Measurements from ENCODE around the gene NCKAP5. TPM values are rescaled to one million over a fixed set of nuclear protein-coding genes. Genes with fewer than 3 reads are reported as not detected.

NCKAP5 gene
- total RNA-seq, 2 experiments from 2014 or later = not detected

DNA sequence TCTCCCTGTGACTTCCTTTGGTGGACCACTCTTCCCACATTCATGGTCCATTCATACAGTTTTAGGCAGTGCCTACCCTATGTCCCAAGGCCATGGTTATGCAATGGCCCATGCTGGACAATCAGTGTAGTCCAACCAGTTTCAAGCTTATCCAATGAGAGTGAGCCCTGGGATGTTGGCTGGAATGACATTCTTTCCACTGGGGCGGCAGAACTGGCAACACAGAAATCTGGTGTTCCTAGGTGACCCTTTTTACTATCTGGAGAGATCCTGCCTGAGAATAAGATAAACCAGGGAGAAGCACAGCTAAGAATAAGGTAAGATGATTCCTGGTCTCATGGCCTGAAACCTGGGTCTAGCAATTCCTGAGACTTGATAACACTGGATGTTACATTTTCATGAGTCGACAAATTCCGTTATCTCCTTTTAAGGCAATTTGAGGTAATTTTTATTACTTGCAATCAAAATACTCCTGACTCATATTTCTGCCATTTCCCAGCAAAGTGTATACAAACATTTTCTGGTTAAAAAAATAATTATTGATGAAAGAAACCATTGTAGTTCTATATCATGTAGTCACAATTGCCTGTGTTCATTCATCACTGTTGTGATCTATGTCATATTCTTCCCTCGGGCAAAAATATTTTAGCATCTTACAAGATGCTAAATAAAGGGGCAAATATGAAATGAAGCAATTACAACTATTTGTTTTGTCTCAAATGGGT, 626.8 kb downstream of the NCKAP5 start:
- CTCF ChIA-PET = no interaction called here

DNA sequence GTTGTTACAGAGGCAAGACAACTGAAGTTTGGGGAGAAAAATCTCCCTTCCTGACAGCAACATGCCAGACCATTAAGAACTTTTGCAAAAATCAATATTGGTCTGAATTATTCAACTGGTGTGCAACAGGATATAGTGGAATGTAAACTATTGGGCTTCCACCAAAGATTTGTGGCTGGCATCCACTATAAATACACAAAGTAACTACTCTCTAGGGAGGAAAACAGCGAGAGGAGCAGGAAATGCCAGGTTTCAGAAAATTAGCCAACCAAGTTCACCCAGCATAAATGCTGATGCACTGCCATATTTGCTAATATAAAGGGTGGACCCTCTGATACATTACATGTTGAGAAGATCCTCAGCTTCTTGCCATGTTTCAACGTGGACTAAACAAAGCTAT, 630.6 kb downstream of the NCKAP5 start:
- CTCF ChIA-PET = no interaction called here
- POLR2A ChIA-PET = no interaction called here

More for the DNA sequence above, 626.8 kb downstream of the NCKAP5 start:
- POLR2A ChIA-PET = no interaction called here

DNA sequence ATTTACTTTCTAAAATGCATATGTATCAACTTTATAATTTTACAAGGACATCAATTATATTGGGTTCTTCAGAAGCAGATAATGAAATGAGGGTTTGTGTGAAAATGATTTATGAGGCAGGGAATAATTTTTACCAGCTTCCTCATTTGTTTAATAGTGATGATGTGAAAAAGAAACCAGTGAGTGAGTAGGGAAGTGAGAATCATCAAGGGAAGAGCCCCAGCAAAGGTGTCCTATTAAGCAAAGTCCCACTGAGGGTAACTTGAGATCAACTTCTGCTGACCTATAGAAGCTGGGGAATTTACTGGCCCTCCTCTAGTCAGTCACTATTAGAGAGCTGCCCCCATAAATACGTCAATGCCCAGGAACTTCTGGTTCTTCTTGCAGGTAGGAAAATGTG, 631.5 kb downstream of the NCKAP5 start:
- ChIA-PET POLR2A (no interaction called here), CTCF (no interaction called here)

DNA sequence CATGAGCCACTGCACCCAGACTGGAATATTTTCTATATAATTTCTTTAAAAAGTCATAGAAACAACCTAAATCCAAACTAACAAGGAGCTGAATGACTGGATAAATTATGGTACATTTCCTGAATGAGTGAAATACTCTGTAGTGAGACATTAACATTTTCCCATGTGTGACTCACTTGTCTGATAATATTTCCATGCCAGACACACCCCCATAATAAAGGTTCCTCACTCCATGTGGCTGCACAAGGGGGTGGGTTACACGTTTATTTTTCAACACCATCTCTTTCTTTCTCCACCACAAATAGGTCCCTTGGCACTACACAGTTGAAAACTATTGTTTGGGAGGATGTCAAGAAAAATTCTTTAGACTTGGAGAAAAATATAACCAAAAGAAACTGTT, 632.0 kb downstream of the NCKAP5 start:
- ChIA-PET POLR2A (no interaction called here), CTCF (no interaction called here)

DNA sequence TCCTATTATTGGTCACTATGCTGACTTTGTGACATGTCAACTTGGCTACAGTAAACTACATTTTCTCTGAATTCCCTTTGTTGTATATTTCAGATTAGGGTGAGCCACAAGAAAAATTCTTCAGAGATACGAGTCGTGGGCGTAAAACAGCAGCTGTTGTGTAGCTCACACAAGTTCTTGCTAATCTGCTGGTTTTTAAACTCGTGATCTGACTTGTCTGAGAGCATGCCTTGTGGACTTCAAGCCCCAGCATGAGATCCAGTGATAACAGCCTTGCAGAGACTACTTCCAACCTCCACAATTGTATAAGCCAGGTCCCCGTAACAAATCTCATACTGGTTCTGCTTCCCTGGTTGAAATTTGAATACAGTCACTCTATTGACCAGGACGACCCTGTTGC, 638.5 kb downstream of the NCKAP5 start:
- ChIA-PET POLR2A (no interaction called here), CTCF (no interaction called here)

DNA sequence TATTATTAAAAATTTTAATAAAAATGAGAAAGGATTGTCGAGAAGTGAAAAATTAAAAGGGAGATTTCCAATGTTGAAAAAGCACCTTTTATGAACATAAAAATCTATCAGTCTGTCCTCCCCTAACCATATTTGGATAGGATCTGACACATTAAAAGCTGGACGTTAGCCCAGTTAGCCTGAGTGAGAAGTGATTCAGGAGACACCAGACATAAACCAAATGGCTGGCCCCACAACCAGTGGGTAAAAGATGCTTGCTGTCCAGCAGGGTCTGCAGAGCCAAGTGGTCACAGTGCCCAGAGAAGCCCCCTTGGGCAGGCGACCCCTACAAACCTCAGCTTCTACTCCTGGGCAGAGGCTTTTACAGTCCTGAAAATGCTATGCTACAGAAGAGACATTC, 644.5 kb downstream of the NCKAP5 start:
- ChIA-PET POLR2A (no interaction called here), CTCF (no interaction called here)

DNA sequence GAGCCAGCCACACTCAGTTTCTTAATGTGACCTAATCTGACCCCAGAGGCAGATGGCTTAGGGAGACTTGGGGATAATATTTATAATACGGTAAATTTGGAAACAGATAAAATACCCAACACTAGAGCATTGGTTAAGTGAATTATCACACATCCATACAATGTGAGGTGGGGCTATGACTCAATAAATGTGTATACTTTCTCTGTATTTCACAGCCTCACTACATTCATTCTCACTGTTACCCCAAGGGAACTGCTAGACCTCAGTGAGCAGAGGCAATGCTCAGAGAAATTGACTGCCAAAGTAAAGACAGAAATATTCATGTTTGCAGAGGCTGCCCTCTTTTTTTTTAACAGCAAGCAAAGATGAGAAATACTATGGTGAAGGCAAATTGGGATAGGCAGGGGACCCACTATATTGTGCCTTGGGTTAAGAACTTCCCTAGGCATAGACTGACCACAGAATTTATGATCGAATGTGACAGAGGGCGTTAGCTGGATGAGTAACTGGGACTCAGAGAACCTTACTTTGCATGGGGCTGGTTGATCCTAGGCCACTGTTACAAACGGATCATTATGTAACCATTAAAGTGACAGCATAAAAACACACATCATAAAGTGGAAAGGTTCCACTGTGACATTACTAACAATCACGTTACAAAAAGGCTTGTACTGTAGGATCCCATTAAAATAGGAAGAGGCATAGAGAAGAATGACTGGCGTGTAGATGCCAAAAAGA, 652.3 kb downstream of the NCKAP5 start:
- CTCF ChIA-PET = no interaction called here
- POLR2A ChIA-PET = no interaction called here

DNA sequence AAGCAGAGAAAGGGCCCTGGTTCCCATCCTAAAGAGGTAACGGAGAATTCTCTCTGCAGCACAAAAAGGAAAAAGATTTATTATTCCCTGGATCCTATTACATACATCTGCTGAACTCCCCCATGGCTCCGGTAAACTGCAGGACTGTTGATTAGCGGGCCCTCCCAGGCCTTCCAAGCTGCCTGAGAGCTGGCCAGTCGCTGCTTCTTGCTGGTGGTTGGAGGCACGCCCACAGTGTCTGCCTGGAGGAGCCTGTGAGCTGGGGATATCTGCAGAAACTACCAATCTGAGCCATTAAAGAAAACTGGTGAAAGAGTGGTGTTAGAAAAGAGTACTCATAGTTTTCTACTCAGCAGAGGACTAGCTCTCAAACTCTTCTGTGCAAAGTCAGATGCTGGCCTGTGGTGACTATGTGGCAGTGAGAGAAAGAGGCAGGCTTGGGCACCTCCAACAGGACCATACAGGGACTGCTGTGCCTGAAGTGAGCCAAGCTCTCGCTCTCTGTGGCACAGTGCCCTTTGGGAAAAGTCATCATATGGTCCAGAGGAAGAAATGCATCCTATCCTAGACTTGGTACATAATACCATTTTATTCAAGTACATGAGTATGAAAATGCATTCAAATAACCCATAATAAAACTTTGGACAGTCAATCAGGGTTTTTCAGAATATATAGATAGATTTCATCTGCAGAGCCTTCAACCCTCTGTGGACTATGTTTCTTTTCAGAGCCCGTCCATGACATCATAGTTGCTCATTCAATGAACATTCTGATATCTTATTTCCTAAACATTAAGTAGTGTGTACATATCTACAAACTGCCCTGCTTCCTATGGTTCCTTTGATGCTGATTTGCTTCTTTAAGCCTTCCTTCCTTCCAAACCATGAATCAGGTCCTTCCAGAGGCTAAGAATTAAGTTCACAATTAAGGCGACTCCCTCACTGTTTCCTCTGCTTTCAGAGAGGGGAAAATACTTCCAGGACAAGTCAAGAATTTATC, 656.2 kb downstream of the NCKAP5 start:
- ChIA-PET CTCF (no interaction called here), POLR2A (no interaction called here)

DNA sequence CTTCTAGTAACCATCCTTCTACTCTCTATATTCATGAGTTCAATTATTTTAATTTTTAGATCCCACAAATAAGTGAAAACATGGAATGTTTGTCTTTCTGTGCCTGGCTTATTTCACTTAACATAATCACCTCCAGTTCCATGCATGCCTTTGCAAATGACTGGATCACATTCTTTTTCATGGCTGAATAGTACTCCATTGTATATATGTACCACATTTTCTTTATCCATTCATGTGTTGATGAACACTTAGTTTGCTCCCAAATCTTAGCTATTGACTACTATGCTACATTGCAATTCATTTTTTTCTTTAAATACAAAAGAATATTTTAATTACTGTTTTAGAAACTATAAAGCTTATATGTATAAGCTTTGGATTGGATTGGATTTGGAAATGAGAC, 657.8 kb downstream of the NCKAP5 start:
- CTCF ChIA-PET = no interaction called here
- POLR2A ChIA-PET = no interaction called here

DNA sequence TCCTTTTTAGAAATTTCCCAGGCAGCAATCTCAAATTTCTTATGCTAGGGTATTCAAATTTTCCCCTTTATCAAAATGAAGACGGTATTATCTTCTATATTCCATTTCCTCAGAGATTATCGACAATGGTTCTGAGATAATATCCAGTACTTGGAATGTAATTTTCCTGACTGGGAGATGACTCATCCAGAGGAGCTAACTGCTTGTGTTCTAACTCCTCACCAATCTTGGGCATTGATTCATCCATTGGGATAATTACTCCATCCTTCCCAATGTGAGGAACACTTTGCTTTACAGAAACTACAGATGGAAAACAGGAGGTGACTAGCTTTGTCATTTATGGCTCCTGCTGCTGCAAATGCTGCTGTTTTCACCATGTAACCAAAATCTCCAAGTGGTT, 658.8 kb downstream of the NCKAP5 start:
- ChIA-PET CTCF (no interaction called here), POLR2A (no interaction called here)

DNA sequence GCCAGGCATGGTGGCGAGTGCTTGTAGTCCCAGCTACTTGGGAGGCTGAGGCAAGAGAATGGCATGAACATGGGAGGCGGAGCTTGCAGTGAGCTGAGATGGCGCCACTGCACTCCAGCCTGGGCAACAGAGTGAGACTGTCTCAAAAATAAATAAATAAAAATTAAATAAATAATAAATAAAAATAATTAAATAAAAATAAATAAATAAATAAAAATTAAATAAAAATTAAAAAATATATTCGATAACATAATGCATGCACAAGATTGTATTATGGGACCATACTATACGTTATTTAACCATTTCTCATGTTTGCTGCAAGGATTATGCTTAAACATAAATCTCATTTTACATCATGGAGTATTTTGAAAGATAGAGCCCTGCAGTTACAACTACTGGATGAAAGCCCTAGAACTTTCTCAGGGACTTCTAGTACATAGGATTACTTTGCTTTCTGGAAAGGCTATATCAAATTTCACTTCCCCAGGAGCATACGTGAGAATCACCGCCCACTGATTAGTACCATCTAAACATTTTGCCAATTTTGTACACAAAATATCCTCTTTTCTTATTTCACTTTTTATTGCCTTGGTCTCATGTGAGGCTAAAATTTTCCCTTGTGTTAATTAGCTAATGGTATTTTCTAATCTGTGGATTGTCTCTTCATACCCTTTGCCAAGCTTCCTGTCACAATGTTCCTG, 664.0 kb downstream of the NCKAP5 start:
- CTCF ChIA-PET = no interaction called here
- POLR2A ChIA-PET = no interaction called here

DNA sequence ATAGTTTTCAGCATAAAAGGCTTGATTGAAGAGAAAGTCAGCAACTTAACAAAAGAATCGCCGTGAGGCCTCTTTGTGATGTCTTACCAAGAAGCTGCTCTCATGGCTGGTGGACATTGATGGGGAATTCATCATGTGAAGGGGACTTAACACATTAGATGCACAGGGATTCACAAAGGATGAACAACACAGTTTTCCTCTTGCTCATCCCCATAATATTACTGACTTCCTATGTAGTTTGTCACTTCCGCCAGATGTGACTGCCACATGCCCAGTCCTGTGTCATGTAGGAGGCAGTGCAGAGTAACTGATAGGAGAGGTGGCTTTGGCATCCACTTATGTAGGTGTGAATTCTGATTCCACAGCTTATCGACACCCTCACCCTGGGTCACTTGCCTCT, 665.6 kb downstream of the NCKAP5 start:
- POLR2A ChIA-PET = no interaction called here
- CTCF ChIA-PET = no interaction called here

DNA sequence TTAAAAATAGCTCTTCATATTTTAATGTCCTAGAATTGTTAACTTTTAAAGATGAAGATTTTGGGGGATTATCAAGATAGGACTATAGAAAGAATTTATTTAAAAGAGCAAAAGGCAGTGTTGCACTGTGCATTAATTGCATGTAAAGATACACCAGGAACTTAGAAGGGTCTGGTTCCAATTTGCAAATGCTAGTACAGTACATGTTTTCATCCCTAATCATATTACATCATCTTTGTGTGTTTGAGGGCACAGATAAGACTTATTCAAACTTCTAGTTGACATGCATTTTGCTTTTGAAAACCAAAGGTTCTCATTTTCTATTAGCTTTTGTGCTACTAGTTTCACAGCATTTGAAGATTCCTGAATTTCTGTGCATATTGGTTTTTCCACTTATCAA, 666.6 kb downstream of the NCKAP5 start:
- ChIA-PET POLR2A (no interaction called here), CTCF (no interaction called here)

DNA sequence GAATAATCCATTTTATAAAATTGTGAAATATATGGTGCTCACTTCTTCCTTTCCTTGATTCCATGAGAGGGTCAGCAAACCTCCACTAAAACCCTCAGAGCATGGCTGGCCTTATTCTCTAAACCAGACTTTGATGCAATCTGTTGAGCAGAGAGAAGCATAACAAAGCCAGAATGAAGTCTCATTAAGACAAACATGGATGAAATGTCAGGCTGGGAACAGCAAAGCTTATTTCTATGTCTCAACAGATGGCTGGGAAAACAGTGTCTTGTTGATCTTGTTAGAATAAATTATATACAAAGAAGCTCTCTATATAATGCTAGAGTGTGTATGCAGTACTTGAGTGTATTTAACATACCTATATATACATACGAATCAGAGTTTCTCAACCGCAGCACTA, 671.2 kb downstream of the NCKAP5 start:
- ChIA-PET CTCF (no interaction called here), POLR2A (no interaction called here)

DNA sequence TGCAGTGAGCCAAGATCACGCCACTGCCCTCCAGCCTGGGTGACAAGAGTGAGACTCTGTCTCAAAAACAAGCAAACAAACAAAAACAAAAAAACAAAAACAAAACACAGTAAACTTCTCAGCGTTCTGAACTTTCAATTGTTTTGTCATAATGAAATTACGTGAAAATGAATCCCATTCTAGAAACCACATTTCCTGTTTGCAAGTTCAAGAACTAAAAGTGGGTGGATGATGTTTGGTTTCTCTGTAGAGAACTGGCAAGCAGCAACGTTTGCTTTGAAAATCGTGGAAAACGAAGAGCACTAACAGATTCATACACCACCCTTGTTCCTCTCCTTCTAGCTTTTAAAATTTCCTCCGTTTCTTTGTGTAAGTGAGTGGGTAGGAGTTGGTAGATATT, 672.2 kb downstream of the NCKAP5 start:
- ChIA-PET POLR2A (no interaction called here), CTCF (no interaction called here)

DNA sequence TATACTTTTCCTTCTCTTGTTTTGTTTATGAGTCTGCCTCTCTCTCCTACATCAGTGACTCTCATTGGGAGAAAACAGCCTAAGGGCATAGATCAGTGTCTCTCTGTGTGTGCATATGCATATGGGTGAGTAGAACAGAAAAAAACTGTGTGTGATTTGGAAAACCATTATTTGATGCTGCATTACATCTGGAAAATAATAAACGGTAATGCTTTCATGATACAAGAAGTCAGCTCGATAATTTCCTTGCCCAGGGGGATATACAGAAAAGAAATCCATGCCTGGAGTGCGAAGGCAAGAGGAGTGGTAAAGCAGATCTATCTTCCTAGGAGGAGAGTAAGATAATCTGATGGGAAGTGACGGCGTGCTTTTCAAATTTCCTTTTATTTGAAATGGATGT, 676.8 kb downstream of the NCKAP5 start:
- POLR2A ChIA-PET = no interaction called here
- CTCF ChIA-PET = no interaction called here

DNA sequence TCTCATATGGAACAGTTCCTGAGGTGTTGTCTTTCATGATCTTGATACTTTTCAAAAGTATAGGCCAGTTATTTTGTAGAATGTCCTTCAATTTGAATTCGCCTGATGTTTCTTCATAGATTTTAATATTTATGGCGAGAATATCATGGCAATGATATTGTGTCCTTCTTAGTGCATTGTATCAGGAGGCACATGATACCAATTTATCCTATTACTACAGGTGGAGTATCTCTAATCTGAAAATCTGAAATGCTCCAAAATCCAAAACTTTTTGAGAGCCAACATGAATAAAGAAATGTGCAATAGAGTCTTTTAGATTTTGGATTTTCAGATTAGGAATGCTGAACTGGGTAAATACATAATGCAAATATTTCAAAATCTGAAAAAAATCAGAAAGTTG, 681.7 kb downstream of the NCKAP5 start:
- ChIA-PET POLR2A (no interaction called here), CTCF (no interaction called here)

DNA sequence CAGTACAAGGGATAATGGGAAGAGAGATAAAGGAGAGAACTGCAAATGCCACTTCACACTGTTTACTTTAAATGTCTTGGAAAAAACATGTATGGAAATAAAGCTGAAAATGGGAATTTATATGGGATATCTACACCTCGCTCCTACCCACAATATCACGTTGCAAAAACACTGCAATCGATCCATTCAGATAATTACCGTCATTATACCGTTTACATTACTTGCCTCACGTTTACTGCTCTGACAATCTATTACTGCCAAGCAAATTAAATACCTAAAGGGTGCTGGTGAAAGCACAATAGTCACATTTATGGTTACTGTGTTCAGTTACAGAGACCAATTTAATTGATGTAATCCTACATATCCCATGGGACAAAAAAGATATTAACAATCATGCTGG, 683.6 kb downstream of the NCKAP5 start:
- CTCF ChIA-PET = no interaction called here
- POLR2A ChIA-PET = no interaction called here

DNA sequence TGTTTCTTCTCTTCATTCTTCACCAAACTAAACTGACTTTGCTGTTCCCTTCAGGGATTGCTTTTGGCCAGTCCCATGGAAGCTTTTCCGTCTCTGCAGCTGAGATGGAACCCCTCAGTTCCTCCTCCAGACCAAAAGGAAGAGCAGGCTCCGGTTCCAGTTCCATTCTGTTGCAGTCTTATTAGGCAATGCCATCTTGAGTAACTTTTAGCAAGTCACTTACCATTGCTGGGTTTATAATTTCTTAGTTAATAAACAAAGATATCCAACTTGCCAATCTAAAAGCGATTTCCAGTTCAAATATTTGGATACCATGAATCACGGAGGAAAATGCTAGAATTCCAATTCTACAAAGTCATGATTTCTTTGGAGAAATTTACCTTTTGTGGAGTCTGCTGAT, 684.0 kb downstream of the NCKAP5 start:
- ChIA-PET CTCF (no interaction called here), POLR2A (no interaction called here)

DNA sequence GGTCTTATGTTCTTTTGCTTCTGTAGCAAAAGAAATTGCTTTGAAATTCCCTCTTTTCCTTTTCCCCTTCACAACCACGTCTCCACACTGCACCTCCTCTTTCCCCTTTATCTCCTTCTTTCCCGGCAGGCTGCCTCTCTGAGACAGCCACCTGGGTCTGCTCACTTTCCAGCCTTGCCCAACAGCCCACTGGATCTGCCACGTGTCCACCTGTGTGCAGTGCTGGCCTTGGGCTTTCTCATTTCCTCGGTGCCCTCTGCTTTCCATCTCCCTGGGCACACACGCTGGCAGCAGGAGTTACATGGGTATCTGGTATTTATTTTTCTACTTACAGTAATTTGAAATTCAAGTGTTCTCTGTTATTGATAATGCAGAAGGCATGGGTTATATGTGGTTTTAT, 684.8 kb downstream of the NCKAP5 start:
- POLR2A ChIA-PET = no interaction called here
- CTCF ChIA-PET = no interaction called here

DNA sequence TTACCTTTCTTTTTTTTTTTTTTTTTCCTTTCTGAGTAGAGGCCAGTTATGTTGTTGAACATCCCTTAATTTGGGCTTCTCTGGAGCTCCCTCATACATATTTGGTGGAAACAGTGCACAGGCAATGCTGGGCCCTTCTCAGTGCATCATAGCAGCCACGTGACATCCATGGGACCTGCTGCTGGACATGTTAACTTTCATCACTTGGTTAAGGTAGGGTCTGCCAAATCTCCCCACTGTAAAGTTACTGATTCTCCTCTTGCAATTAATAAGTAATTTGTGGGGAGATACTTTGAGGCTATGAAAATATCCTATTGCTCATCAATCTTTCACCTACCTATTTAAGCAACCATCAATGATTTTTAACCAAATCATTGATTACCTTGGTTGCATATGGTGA, 686.7 kb downstream of the NCKAP5 start:
- ChIA-PET POLR2A (no interaction called here), CTCF (no interaction called here)
